PFSK-1 (cell line): ENCODE results near the gene PLEKHG3.

Experiments
- FOXP2 ChIP-seq: optimal IDR thresholded peaks from 2 replicates; pipeline ENCODE3; 2011; ENCODE audit warnings: borderline replicate concordance, control low read depth, inconsistent platforms; ENCODE audit not compliant: insufficient read depth; ENCODE audit errors: extremely low read length, extremely low read depth
- POLR2AphosphoS5 ChIP-seq: IDR thresholded peaks from 2 replicates; pipeline ENCODE4 v1.6.1; 2012; ENCODE audit warnings: low read depth, mild to moderate bottlenecking, control low read depth, low read length, moderate library complexity
- SIN3A ChIP-seq: IDR thresholded peaks from 2 replicates; pipeline ENCODE4 v1.6.1; 2012; ENCODE audit warnings: mild to moderate bottlenecking, low read length, moderate library complexity, borderline replicate concordance; ENCODE audit not compliant: insufficient read depth
- TAF1 ChIP-seq: IDR thresholded peaks from 2 replicates; pipeline ENCODE4 v1.6.1; 2012; ENCODE audit warnings: low read length, control low read depth, borderline replicate concordance; ENCODE audit not compliant: insufficient read depth
- TF ChIP-seq, protein P1 (sequence below), 2 experiments: IDR thresholded peaks; 2 replicates each; pipeline versions ENCODE4 v1.6.1 to v1.8.0; 2011 to 2012; ENCODE audit warnings: low read depth in 2 of 2, low read length in 2 of 2, control low read depth in 1 of 2, inconsistent platforms in 1 of 2, mild to moderate bottlenecking in 1 of 2, moderate library complexity in 1 of 2; ENCODE audit not compliant: insufficient read depth in 1 of 2

DNA sequence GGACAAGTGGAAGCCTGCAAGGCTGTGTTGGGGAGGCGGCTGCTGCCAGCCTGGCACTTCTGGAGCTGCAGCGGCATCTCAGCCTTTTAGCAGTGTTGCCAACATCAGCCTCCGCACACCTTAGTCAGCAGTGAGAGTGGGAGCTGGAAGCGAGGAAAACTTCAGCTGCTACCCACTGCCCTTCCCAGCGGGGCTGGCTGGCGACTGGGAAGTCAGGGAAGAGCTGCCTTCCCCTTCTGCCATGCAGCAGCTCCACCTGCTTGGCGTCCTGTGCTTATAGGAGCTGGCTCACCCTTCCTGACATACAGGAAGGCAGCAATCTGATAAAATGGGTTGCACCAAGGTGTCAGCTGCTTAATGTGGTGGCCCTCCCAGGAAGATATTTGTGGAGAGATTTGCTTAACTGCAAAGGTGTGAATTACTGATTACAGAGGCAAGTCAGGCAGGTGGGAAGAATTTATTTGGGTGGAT is 15.4 kb upstream of the PLEKHG3 start:
- TF ChIP-seq POLR2AphosphoS5 (no peak), SIN3A (no peak), TAF1 (no peak), FOXP2 (no peak)
- TF ChIP-seq, protein P1, sequence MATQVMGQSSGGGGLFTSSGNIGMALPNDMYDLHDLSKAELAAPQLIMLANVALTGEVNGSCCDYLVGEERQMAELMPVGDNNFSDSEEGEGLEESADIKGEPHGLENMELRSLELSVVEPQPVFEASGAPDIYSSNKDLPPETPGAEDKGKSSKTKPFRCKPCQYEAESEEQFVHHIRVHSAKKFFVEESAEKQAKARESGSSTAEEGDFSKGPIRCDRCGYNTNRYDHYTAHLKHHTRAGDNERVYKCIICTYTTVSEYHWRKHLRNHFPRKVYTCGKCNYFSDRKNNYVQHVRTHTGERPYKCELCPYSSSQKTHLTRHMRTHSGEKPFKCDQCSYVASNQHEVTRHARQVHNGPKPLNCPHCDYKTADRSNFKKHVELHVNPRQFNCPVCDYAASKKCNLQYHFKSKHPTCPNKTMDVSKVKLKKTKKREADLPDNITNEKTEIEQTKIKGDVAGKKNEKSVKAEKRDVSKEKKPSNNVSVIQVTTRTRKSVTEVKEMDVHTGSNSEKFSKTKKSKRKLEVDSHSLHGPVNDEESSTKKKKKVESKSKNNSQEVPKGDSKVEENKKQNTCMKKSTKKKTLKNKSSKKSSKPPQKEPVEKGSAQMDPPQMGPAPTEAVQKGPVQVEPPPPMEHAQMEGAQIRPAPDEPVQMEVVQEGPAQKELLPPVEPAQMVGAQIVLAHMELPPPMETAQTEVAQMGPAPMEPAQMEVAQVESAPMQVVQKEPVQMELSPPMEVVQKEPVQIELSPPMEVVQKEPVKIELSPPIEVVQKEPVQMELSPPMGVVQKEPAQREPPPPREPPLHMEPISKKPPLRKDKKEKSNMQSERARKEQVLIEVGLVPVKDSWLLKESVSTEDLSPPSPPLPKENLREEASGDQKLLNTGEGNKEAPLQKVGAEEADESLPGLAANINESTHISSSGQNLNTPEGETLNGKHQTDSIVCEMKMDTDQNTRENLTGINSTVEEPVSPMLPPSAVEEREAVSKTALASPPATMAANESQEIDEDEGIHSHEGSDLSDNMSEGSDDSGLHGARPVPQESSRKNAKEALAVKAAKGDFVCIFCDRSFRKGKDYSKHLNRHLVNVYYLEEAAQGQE (IDR thresholded peaks at IDR 0.05; ENCODE audit: insufficient read depth in 1 of 2, low read depth in 2 of 2, low read length in 2 of 2) = no peak
